ENCODE measurements around the gene HSPA8.
"Not testable (repeated sequence)": the region's sequence is repeated elsewhere in the genome, so short reads cannot be mapped to it uniquely, and the experiment has no call there.

The HSPA8 gene

DNA sequence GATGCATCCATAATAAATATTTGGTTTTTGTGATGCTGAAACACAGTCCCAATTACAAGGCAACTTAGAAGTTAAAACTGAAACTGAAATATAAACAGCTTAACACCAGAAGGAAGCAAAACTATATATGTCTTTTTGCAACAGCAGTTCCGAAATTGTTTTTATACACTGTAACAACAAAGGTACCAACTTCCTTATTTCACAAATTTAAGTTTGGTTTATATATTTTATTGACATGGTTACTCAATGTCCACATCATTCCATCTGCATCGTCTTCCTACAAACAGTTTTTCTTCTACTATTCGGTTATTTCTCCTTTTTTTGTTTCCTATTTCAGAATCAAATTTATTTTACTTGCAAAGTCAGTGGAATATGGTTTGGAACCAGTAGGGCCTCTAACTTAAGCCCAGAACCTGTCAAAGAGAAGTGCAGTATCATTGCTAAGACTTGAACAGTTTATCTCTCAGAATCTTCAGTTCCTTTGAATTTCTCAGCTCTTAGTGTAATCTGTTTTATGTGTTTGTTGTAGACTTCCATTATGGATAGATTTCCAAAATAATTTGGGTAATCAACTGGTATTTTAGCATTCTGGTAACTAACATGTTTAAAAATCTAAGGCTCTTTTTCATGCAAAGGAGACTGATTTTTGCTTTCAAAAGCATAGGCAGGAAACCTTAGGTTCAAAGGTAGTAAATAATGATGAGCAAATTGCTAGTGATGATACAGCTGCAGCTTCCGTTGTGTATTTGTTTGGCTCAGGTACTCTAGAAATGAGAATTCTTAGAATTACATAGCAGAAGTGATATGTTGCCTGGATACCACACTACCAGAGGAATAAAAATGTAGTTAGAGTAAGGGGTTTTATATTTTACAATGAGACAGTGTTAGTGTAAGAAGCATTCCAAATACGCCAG lies 8.2 kb upstream of the HSPA8 start:
- DNase-seq = no peak

DNA sequence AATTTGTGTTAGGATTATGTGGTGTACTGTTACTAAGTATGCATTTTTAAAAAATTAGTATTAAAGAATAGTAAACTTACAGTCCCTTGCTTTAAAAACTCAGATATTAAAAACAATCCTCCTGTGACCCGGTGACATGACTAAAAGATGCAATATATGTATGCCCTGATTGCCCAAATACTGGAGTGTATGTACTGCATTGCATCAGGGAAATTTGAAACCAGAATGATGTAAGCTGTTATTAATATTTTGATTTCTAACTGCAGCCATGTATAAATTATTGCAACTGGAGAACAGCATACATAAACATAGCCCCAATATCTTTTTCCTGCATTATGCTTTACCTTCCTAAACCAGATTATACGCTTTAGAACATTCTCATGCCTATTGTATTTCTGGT lies 3.7 kb upstream of the HSPA8 start:
- no peak for DNase-seq

DNA sequence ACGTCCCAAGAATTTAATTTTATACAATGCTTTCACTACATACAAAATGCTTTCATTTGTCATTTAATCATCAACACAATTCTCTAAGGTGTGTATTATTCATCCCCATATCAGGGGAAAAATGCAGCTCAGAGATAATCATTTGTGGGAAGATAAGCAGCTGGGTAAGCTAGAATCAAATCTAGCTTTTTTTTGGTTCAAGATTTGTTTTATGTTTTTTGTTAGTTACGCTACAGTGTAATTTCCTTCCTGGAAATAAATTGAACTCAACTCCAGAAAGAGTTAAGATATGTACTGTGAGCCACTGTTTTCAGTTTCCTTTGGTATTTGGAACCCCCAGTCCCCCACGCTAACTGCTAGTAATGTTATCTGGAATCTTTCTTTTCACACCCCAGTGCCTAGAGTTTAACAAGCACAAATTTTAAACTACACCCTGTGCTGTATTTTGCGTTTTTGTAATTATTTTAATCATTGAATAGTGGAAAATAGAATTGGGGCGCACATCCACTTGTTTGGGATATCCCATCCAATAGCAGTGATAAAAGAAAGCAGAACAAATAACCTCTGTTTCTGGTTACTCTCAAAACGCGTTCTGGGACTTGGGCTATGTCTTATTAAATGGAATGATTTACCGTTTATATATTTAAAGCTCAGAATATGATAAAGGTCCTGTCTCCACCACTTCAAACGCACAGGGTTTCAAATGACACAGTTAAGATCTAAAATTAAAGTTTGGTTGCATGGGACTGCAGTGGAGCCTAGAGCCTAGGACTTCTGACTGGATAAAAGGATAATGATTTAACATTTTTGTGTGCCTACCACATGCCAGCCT lies 2.1 kb upstream of the HSPA8 start:
- DNase-seq = no peak

DNA sequence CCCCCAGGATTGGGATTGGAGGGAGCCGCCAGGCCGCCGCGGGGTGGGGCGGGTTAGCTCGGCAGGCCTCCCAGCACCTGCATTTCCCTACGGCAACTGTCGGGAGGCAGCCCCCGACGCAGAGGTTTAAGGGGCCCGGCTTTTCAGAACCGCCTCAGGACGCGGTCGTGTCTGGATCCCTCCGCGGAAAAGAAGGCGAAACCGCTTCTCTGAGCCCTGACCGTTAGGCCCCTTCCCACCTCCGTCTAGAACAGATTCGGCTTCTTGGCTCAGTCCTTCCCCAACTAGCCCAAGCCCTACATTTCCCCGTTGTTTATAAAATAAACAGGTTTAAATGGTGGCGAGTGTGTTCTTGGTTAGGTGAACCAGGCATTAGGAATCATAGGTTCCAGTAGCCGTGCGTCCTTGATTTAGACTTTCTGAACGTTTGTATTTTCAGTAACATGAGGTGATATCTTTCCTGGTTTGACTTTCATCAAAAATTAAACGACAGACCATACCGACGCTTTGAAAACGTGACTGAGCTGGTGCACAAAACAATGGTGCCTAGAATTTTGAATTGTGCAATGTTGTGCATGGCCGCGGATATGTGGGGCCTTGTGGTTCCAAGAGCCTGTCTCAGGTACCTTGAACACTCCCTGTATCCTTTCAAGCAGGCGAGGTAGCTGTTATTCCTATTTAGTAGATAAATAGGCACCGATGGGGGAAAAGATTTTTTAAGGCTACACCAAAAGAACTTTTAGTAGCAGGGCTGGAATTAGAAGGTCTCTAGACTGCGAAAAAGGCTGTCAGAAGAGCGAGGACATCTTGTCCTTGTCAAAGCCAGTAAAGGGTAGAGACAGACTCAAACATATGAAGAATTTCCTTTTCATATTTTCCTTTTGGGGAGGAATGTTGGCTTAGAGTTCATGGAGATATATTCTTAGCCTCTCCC lies 1.2 kb upstream of the HSPA8 start:
- DNase-seq = peak; percentile 66 to 77

DNA sequence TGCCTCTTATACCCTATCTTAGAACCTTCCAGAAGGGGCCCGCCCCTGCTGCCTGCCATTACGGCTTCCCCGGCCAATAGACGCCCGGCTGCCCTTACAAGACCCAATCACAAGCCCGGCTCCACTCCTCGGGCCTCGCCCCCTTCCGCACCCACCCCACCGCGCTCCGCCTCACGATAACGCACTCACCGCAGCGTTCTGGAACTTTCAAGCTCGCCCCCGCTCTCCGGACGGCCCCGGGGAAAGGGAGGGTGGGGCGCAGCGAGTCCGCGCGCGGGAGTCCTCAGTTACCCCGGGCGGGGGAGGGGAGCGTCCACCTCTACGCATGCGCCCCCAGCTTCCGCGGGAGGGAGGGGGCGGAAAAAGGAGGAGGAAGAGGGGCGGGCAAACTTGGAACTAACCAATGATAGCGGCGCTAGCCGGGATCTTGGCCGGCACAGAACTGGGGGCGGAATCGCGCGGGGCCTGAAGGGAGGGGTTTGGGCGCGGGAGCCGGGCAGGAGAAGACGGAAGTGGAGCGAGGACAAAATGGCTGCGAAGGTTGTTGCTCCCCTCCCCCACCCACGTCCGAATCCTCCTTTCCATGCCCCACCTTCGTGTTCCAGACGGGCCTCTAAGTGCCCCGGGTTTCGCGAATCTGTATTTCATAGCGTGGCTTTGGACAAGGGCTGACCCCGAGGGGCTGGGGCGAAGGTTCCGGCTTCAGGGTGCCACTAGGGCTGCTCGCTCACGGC lies 389 bp upstream of the HSPA8 start:
- peak; percentile 100 for DNase-seq

DNA sequence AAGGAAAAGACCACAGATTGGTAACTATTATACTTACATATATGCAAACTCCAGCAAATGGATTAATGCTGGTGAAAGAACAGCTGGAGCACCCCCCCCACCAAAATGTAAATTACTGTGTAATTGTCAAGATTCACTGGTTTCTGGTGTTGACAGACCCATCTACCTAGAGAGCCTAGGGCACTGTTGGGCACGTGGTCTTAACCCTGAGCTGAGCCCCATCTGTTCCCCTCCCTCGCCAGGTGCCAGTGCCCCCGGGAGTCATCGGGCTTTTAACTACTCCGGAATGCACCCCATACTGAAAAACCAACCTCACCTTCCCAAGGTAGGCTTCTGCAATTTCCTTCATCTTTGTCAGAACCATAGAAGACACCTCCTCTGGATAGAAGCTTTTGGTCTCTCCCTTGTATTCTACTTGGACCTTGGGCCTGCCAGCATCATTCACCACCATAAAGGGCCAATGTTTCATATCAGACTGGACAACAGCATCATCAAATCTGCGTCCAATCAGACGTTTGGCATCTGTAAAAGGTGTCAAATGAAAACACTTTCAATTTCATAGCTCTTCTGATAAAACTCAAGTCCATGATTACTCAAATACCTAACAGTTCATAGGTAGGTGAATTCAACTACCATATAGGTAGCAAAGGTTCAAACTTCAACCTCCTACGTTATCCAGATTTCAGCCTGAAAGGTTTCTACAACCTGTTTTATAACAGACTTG lies 1.5 kb downstream of the HSPA8 start:
- peak in 1 of 2 experiments; percentile 28 for DNase-seq

DNA sequence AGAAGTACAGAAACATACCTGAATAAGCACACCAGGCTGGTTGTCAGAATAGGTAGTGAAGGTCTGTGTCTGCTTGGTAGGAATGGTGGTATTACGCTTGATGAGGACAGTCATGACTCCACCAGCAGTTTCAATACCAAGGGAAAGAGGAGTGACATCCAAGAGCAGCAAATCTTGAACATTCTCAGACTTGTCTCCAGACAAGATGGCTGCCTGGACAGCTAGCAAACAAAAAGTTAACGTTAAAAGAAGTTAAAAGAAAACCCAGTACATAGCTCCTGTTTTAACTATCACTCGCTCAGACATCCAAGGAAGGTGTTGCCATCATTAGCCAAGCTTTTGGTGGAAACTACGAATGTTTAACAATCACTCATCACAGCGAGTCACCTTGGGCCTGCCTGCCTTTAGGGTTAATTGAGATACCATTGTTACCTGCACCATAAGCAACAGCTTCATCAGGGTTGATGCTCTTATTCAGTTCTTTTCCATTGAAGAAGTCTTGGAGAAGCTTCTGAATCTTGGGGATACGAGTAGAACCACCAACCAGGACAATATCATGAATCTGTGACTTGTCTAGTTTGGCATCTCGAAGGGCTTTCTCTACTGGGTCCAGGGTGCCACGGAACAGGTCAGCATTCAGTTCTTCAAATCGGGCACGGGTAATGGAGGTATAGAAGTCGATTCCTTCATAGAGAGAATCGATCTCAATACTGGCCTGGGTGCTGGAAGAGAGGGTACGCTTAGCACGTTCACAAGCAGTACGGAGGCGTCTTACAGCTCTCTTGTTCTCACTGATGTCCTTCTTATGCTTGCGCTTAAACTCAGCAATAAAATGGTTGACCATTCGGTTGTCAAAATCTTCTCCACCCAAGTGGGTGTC lies 2.7 kb downstream of the HSPA8 start:
- not testable (repeated sequence) for DNase-seq

DNA sequence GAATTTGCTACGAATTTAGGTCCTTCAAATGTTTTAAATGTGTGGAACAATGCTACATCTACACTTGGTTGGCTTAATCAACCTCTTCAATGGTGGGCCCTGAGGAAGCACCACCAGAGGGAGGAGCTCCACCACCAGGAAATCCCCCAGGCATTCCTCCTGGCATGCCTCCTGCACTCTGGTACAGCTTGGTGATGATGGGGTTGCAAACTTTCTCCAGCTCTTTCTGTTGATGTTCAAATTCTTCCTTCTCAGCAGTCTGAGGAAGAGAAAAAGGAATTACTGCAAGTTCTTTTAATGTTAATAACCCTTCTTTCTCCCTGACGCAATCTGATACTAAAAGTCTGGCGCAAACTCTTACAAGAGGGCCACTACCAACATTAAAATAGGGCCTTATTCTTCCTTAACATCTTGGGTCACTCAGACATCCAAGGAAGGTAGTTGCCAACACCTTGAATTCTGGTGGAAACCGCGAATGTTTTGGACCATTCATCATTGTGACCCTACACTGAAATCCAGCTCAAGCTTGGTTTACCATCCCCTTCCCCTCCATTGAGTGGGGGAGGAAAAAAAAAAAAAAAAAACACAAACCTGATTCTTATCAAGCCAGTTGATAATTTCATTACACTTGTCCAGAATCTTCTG lies 4.2 kb downstream of the HSPA8 start:
- DNase-seq = no peak

DNA sequence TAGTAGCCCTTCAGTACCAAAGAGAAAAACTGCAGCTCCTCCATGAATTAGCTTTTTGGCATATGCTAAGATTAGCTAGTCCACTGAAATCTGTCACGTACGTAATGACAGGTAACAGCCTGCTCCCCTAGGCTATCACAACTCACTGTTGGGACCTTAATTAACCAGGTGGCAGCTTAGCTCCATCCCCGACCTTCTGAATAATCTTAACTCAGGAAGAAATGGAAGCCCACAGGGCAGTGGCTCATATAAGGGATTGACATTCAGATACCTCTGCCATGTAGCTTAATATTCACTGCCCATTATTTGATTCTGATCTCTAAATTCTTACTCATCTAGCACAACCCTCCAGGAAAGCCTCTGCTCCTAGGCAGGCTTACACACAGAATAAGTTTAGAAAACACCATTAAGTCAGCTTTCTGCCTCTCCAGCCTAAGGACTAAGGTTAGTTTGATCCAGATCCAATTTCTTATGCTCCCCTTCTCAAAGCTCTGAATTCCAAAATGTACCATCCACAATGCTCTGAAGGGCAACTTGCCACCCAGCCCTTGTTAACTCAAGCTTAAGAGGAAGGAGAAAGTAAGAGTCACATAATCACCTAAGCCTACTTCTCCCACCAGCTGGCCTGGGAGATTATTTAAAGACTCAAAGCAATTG lies 5.0 kb downstream of the HSPA8 start:
- DNase-seq = no peak

DNA sequence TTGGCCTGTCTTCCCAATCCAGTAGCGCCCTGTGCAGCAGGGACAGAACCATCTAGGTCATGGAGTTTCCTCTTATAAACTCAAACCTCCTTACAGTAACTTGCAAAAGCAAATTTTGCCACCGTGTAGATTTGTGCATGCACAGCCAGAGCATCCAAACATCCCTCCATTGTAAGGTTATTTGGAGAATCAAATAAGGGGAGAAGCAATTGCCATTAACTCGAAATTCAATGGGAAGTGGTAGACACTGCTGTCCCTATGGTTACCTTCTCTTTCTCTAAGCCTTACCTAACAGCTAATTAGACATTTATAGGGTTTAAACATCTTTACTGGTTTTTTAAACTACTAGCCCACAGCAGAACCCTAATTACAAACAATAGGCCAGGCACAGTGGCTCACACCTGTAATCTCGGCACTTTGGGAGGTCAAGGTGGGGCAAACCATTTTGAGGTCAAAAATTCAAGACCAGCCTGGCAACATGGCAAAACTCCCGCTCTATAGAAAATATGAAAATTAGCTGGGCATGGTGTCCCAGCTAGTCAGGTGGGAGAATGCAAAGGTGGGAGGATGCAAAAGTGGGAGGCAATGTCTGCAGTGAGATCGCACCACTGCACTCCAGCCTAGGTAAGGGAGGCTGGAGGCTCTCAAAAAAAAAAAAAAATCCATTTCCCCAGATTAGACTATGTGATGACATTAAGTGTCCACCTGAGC lies 6.6 kb downstream of the HSPA8 start:
- DNase-seq = no peak

DNA sequence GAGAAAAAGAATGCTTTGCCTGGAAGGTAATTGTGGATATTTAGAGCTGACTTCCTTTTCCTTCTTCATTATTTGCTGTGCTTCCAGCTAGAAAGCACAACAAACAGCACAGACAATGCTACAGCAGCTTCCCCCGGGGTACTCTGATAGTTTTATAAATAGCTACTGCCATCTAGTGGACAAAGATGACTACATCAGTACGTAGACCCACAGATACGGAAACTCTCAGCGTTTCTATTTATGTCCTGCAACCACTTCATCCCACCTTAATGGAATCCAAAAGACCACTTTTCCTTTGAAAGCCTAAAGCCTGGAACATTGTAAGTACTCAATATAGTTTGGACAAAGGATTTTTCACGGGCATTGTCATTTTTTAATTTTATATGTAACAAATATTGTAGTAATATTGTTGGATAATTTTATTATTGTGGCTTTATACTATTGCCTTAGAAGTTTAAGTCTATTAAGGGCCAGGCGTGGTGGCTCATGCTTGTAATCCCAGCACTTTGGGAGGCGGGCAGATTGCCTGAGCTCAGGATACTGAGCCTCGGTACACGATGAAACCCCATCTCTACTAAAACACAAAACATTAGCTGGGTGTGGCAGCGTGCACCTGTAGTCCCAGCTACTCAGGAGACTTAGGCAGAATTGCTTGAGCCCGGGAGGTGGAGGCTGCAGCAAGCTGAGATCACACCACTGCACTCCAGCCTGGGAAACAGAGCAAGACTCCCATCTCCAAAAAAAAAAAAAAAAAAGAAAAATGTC lies 7.5 kb downstream of the HSPA8 start:
- DNase-seq = peak in 1 of 2 experiments; percentile 86

DNA sequence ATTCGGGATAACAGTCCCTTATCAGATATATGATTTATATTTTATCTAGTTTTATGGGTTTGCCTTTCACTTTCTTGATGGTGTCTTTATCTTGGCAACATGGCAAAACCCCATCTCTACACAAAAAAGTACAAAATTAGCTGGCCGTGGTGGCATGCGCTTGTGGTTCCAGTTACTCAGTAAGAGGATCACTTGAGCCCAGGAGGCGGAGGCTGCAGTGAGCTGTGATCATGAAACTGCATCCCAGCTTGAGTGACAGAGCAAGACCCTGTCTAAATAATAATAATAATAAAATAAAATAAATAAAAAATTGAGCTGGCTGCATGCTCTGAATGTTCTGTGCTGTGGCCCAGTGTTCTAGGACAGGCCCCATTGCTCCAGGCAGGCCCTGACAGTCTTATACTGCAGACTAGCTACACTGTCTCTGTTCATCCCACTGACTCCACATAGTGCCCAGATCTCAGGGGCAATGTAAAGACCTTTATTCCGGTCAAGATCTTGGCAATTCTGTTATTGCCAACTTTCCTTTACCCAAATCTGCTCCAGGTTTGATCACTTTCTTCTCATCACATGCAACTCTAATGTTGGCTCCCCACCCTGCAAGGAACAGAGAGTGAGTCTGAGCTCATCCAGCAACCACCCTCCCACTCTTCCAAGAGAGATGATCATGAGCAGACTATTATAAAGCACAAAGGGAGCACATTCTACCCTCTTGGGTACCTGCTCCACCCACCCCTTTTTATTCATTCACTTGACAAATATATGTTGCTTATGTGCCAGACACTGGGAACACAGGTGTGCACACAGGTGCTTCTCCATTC lies 8.8 kb downstream of the HSPA8 start:
- no peak for DNase-seq

DNA sequence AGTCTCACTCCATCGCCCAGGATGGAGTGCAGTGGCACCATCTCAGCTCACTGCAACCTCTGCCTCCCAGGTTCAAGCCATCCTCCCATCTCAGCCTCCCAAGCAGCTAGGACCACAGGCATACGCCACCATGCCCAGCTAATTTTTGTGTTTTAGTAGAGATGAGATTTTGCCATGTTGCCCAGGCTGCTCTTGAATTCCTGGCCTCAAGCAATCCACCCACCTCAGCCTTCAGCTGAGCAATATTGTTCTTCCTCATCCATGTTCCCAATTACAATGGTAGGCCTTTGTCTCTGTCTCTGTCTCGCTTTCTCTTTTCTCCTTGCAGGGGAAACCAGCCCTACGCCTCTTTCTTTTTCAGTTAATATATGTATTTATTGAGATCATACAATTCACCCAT lies 10.3 kb downstream of the HSPA8 start:
- no peak for DNase-seq

DNA sequence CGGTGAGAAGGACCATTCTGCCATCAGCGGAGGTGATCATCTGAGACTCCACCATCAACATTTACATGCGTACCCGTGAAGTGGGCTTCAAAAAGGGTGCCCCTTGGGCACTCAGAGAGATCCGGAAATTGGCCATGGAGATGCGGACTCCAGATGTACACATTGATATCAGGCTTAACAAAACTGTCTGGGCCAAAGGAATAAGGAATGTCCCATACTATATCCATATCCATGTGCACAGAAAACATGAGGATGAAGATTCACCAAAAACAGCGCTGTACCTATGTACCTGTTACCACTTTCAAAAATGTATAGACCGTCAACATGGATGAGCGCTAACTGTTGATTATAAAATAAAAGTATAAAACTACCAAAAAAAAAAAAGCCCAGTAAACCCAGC lies 10.8 kb downstream of the HSPA8 start:
- DNase-seq = no peak

DNA sequence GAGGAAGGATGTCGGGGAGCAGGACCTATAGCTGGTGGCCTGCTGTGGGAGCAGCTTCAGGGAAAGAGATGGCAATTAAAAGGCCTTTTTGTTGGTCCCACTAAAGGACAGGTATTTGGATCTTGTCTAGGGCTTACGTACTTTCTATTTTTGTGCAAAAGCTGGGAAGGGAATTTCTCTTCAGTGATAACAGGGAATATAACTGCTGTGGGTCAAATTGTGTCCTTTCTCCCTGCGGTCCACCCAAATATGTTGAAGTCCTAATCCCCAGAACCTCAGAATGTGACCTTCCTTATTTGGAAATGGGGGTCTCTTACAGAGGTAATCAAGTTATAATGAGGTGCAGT lies 14.0 kb downstream of the HSPA8 start:
- DNase-seq = no peak

DNA sequence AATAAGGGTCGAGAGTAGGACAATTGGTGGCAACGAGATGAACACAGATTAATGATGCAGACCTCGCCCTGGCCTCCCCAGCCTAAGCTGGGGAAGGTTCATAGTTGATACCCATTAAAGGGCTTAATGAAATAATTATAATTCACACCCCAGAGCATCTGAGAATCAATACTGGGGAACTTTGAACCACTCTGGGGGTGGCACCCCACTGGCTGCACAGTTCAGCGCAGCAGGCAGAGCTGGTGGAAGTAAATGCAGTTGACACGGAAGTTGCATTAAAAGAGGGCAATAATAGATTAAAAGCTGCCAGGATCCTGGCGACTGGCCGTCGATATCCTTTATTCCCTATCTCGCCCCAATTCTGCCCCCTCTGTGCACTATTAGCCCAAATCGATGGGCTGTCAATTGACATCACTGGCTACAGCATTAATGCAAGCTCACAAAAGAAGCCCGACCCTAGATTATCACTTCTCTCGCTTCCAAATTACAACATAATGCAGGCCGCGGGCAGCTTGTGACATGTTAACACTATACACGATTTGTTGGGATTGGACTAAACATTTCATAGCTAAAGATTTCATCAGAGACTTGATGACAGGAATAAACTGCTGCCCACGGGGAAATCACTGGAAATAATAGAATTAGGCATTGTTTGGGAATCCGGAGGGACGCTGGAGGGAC lies 14.5 kb downstream of the HSPA8 start:
- DNase-seq = no peak

Measured in NCI-H446 (cell line).